IMR-90 (cell line): ENCODE results near the gene CADM1. TPM values are rescaled to one million over a fixed set of nuclear protein-coding genes. Genes with fewer than 3 reads are reported as not detected.

ENCODE experiments used
- ATAC-seq: fragments of 200-7000 bp; cut with Tn5 transposase; 2 replicates; pipeline ENCODE4 v1.9.1; 2020; ENCODE audit warnings: low read depth, mild to moderate bottlenecking, moderate library complexity
- BruUV-seq: library from RNA; stranded (reverse); fragments of 400-500 nt; replicated peaks from 2 replicates; lab custom pipeline; 2021; lab: Mats Ljungman, UMichigan
- CTCF ChIA-PET: fragments of 300-600 bp; formaldehyde crosslinking; extraction: SDS; loops from one replicate; lab custom pipeline; 2021; ENCODE audit warnings: antibody characterized with exemption; lab: Yijun Ruan, JAX
- POLR2A ChIA-PET: fragments of 300-600 bp; sonication (Branson Sonifier 250); formaldehyde crosslinking; loops from one replicate; lab custom pipeline; 2022; ENCODE audit warnings: antibody characterized with exemption; ENCODE audit not compliant: unreplicated experiment; lab: Charles Lee
- DNase-seq: peaks from one replicate; pipeline ENCODE4 v3.0.0; 2013
- H2AFZ ChIP-seq: replicated peaks from 2 replicates; pipeline ENCODE3; 2013; ENCODE audit warnings: low read length, mild to moderate bottlenecking; ENCODE audit not compliant: poor library complexity
- H2AK5ac ChIP-seq: 2 replicates; pipeline ENCODE4 v1.6.1; 2013; ENCODE audit warnings: low read depth, low read length, inconsistent platforms
- H2AK9ac ChIP-seq: replicated peaks from 2 replicates; pipeline ENCODE3; 2013; ENCODE audit warnings: mild to moderate bottlenecking, low read depth, low read length, moderate library complexity; ENCODE audit not compliant: poor library complexity
- H2BK120ac ChIP-seq: 2 replicates; pipeline ENCODE4 v1.6.1; 2013; ENCODE audit warnings: low read depth, low read length, inconsistent platforms
- H2BK15ac ChIP-seq: 3 replicates; pipeline ENCODE4 v1.6.1; 2013; ENCODE audit warnings: low read depth, low read length, inconsistent platforms
- H2BK20ac ChIP-seq: 2 replicates; pipeline ENCODE4 v1.6.1; 2013; ENCODE audit warnings: low read depth, mild to moderate bottlenecking, inconsistent platforms, low read length, moderate library complexity
- H2BK5ac ChIP-seq: 2 replicates; pipeline ENCODE4 v1.6.1; 2013; ENCODE audit warnings: mild to moderate bottlenecking, low read depth, low read length, inconsistent platforms; ENCODE audit not compliant: poor library complexity, severe bottlenecking
- H3K14ac ChIP-seq: replicated peaks from 2 replicates; pipeline ENCODE4 v1.6.1; 2013; ENCODE audit warnings: low read depth, low read length, inconsistent platforms
- H3K18ac ChIP-seq: 2 replicates; pipeline ENCODE4 v1.6.1; 2013; ENCODE audit warnings: low read depth, low read length, control low read depth
- H3K23ac ChIP-seq: 2 replicates; pipeline ENCODE4 v1.6.1; 2013; ENCODE audit warnings: low read depth, low read length, inconsistent platforms
- H3K27ac ChIP-seq: 2 replicates; pipeline ENCODE4 v1.5.1; 2013; ENCODE audit warnings: mild to moderate bottlenecking, control low read depth, low read length; ENCODE audit not compliant: insufficient read depth
- H3K27me3 ChIP-seq: 2 replicates; pipeline ENCODE4 v1.6.1; 2013; ENCODE audit warnings: low read length; ENCODE audit not compliant: control insufficient read depth, insufficient read depth
- H3K36me3 ChIP-seq: 2 replicates; pipeline ENCODE4 v1.6.1; 2013; ENCODE audit warnings: low read length, mixed read lengths; ENCODE audit not compliant: control insufficient read depth, insufficient read depth
- H3K4ac ChIP-seq: 2 replicates; pipeline ENCODE4 v1.6.1; 2013; ENCODE audit warnings: low read depth, low read length, inconsistent platforms
- H3K4me1 ChIP-seq: 2 replicates; pipeline ENCODE4 v1.6.1; 2013; ENCODE audit warnings: low read length, mixed read lengths; ENCODE audit not compliant: control insufficient read depth, insufficient read depth
- H3K4me2 ChIP-seq: 2 replicates; pipeline ENCODE4 v1.6.1; 2013; ENCODE audit warnings: low read depth, mild to moderate bottlenecking, control low read depth, low read length, moderate library complexity
- H3K4me3 ChIP-seq: 2 replicates; pipeline ENCODE4 v1.5.1; 2013; ENCODE audit warnings: low read depth, mild to moderate bottlenecking, control low read depth, low read length, moderate library complexity; ENCODE audit not compliant: insufficient read depth
- H3K56ac ChIP-seq: 2 replicates; pipeline ENCODE4 v1.6.1; 2013; ENCODE audit warnings: low read length, inconsistent platforms; ENCODE audit not compliant: insufficient read depth; ENCODE audit errors: extremely low read depth
- H3K79me1 ChIP-seq, 2 experiments: 2 replicates each; pipeline ENCODE4 v1.6.1; 2013; ENCODE audit warnings: low read length in 2 of 2, inconsistent platforms in 1 of 2, low read depth in 1 of 2
- H3K9ac ChIP-seq: 2 replicates; pipeline ENCODE4 v1.6.1; 2013; ENCODE audit warnings: low read depth, low read length, control low read depth
- H3K9me1 ChIP-seq: 2 replicates; pipeline ENCODE4 v1.6.1; 2013; ENCODE audit warnings: low read length, inconsistent platforms; ENCODE audit not compliant: insufficient read depth
- H3K9me3 ChIP-seq: 2 replicates; pipeline ENCODE4 v1.6.1; 2013; ENCODE audit warnings: low read length; ENCODE audit not compliant: control insufficient read depth, insufficient read depth
- H4K20me1 ChIP-seq: 2 replicates; pipeline ENCODE4 v1.6.1; 2013; ENCODE audit warnings: low read length, inconsistent platforms; ENCODE audit not compliant: insufficient read depth
- H4K5ac ChIP-seq: 2 replicates; pipeline ENCODE4 v1.6.1; 2013; ENCODE audit warnings: mild to moderate bottlenecking, low read depth, low read length, control low read depth
- H4K8ac ChIP-seq, 2 experiments: 2 replicates each; pipeline ENCODE4 v1.6.1; 2013; ENCODE audit warnings: low read depth in 2 of 2, low read length in 2 of 2, control low read depth in 1 of 2, inconsistent platforms in 1 of 2
- H4K91ac ChIP-seq: 2 replicates; pipeline ENCODE4 v1.6.1; 2013; ENCODE audit warnings: low read depth, low read length, inconsistent platforms; ENCODE audit not compliant: insufficient read depth
- BHLHE40 ChIP-seq: fragments of 150-350 bp; IDR thresholded peaks from 2 replicates; pipeline ENCODE4 v1.6.1; 2016; ENCODE audit warnings: mild to moderate bottlenecking, low read depth, low read length
- MAFK ChIP-seq: IDR thresholded peaks from 2 replicates; pipeline ENCODE4 v1.6.1; 2012; ENCODE audit warnings: low read depth, low read length, improper control_type of control experiment
- POLR2A ChIP-seq: IDR thresholded peaks from 2 replicates; pipeline ENCODE4 v1.6.1; 2012; ENCODE audit warnings: mild to moderate bottlenecking, low read depth, low read length
- RCOR1 ChIP-seq: IDR thresholded peaks from 2 replicates; pipeline ENCODE4 v1.6.1; 2012; ENCODE audit warnings: mild to moderate bottlenecking, low read length, improper control_type of control experiment; ENCODE audit not compliant: insufficient replicate concordance
- RFX5 ChIP-seq: IDR thresholded peaks from 2 replicates; pipeline ENCODE4 v1.8.0; 2012; ENCODE audit warnings: low read depth, mild to moderate bottlenecking, low read length, moderate library complexity
- WGBS, 2 experiments: methylation state at CpG; one replicate each; pipeline versions ENCODE4 v1.1.5 to v1.1.7; 2013; ENCODE audit warnings: missing lambda C conversion rate in 2 of 2; ENCODE audit not compliant: insufficient read length in 1 of 2; ENCODE audit errors: extremely low coverage in 2 of 2; 5-methylcytosine and 5-hydroxymethylcytosine counted together
- dilution Hi-C: fragments of 300-500 bp; cut with HindIII; formaldehyde crosslinking; loops from one replicate; pipeline ENCODE4 v1.14.3; 2018; ENCODE audit warnings: low sequenced_read_pairs; ENCODE audit not compliant: unreplicated experiment
- in situ Hi-C: fragments of 300-500 bp; cut with MboI; formaldehyde crosslinking; loops from 3 replicates; pipeline ENCODE4 v1.14.3; 2019; ENCODE audit warnings: low sequenced_read_pairs, inconsistent platforms, mixed read lengths
- intact Hi-C: fragments of 100-400 bp; cut with micrococcal nuclease; formaldehyde crosslinking; loops from 2 replicates; pipeline ENCODE4 v1.10.0; 2022
- polyA plus RNA-seq, 3 experiments: library from polyadenylated mRNA; depleted of rRNA; stranded (reverse); fragments of >200 nt; gene quantifications; 2 replicates each; pipeline ENCODE4 v1.2.3, GENCODE V29; 2012; ENCODE audit warnings: low replicate concordance in 1 of 3
- total RNA-seq: library from RNA; depleted of rRNA; stranded (reverse); fragments of >200 nt; gene quantifications from 2 replicates; pipeline ENCODE4 v1.2.3, GENCODE V29; 2012
- TF ChIP-seq, protein P1 (sequence below): fragments of 150-350 bp; IDR thresholded peaks from 2 replicates; pipeline ENCODE4 v1.6.1; 2017; ENCODE audit warnings: mild to moderate bottlenecking, antibody characterized with exemption, low read length, low read depth

CADM1 gene
- total and polyA plus RNA-seq, 2 of the 4 experiments (the other 2 are of a cell fraction) = 28.8 to 77.1 TPM

GRCh38 chr11:115334932-115335788, 169.1 kb downstream of the CADM1 start (continued):
- TF ChIP-seq, protein P1, sequence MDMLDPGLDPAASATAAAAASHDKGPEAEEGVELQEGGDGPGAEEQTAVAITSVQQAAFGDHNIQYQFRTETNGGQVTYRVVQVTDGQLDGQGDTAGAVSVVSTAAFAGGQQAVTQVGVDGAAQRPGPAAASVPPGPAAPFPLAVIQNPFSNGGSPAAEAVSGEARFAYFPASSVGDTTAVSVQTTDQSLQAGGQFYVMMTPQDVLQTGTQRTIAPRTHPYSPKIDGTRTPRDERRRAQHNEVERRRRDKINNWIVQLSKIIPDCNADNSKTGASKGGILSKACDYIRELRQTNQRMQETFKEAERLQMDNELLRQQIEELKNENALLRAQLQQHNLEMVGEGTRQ = no peak

GRCh38 chr11:115333949-115334348, 170.3 kb downstream of the CADM1 start:
- Histone ChIP-seq H4K5ac (no peak overlapping the region), H2AK9ac (no peak overlapping the region), H2AFZ (no peak overlapping the region), H3K27me3 (no peaks in the 10 kb centered on the region), H3K56ac (no peak overlapping the region), H3K4me1 (no peaks in the 10 kb centered on the region), H4K91ac (no peak overlapping the region), H3K79me1 (0 out of 4 replicates have a peak, but pooled peaks cover 0 to 3% of the 10 kb centered on the region in 2 experiments), H3K23ac (no peak overlapping the region), H2BK120ac (no peak overlapping the region), H3K27ac (no peak overlapping the region), H2BK20ac (no peak overlapping the region), H3K9me3 (no peaks in the 10 kb centered on the region), H3K18ac (no peak overlapping the region), H4K20me1 (no peaks in the 10 kb centered on the region), H2AK5ac (no peak overlapping the region), H2BK15ac (no peak overlapping the region), H3K4me3 (no peak overlapping the region), H3K4ac (no peak overlapping the region), H3K4me2 (no peak overlapping the region), H4K8ac (no peak overlapping the region), H3K9ac (no peak overlapping the region), H3K14ac (no peak overlapping the region), H3K9me1 (no peaks in the 10 kb centered on the region), H2BK5ac (no peak overlapping the region), H3K36me3 (no peaks in the 10 kb centered on the region)
- ATAC-seq (no peak), DNase-seq (no peak)
- WGBS, 2 experiments = no CpG with 5 or more reads among the region's 1 CpG
- intact Hi-C loops (loop anchor here (2.0 to 10.0 kb wide), 3 partner anchors 341 to 943 kb away; no protein-coding TSS in a partner anchor), in situ Hi-C loops (loop anchor here (5.0 to 25.0 kb wide), 2 partner anchors 173 to 1353 kb away; no protein-coding TSS in a partner anchor), dilution Hi-C loops (no loop called here)
- BruUV-seq = no TSS peak
- ChIA-PET CTCF (interaction anchor here (0.5 kb wide), 1 partner anchor 171 kb away, joined by 3 read pairs; no protein-coding TSS in a partner anchor), POLR2A (no interaction called here)
- TF ChIP-seq BHLHE40 = no peak
- no peak for TF ChIP-seq MAFK
- no peak for TF ChIP-seq RCOR1
- no peak for TF ChIP-seq POLR2A
- TF ChIP-seq RFX5 = no peak
